ENCODE measurements around the gene HTATSF1.

HTATSF1 gene, protein sequence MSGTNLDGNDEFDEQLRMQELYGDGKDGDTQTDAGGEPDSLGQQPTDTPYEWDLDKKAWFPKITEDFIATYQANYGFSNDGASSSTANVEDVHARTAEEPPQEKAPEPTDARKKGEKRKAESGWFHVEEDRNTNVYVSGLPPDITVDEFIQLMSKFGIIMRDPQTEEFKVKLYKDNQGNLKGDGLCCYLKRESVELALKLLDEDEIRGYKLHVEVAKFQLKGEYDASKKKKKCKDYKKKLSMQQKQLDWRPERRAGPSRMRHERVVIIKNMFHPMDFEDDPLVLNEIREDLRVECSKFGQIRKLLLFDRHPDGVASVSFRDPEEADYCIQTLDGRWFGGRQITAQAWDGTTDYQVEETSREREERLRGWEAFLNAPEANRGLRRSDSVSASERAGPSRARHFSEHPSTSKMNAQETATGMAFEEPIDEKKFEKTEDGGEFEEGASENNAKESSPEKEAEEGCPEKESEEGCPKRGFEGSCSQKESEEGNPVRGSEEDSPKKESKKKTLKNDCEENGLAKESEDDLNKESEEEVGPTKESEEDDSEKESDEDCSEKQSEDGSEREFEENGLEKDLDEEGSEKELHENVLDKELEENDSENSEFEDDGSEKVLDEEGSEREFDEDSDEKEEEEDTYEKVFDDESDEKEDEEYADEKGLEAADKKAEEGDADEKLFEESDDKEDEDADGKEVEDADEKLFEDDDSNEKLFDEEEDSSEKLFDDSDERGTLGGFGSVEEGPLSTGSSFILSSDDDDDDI

DNA sequence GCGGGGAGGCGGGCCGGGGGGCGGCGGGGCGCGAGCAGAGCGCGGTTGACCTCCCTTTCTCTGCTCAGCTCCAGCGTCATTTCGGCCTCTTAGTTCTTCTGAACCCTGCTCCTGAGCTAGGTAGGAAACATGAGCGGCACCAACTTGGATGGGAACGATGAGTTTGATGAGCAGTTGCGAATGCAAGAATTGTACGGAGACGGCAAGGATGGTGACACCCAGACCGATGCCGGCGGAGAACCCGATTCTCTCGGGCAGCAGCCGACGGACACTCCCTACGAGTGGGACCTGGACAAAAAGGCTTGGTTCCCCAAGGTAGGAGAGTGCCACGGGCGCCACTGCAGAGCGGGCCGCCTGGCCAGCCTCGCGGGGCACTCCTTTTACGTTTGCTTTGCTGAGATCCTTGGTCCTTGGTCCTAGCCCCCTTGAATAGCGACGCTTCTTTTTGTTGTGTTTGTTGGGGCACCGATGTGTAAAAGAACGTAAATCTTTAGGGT, at the start of gene HTATSF1:
HTATSF1 (plus strand) TSS at position 37 of the 497 bp plus-strand sequence; CDS start at position 130, 93 bp downstream.
- no peak for DNase-seq

DNA sequence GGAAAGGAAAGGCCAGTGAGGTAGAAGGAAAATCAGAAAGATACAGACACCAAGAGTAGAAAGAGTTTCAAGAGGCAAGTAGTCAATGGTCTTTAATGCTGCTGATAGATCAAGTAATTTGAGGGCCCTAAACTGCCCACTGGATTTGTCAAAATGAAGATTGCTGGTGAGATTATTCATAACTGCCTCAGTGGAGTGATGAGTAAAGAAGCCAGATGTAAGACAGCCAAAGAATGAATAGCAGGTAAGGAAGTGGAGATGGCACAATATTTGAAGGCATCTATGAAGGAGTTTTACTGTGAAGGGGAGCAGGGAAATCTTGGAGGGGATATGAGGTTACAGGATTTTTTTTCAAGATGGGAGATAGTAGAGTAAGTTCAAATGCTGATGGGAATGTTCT, 49.4 kb upstream of the HTATSF1 start:
- DNase-seq = no peak

DNA sequence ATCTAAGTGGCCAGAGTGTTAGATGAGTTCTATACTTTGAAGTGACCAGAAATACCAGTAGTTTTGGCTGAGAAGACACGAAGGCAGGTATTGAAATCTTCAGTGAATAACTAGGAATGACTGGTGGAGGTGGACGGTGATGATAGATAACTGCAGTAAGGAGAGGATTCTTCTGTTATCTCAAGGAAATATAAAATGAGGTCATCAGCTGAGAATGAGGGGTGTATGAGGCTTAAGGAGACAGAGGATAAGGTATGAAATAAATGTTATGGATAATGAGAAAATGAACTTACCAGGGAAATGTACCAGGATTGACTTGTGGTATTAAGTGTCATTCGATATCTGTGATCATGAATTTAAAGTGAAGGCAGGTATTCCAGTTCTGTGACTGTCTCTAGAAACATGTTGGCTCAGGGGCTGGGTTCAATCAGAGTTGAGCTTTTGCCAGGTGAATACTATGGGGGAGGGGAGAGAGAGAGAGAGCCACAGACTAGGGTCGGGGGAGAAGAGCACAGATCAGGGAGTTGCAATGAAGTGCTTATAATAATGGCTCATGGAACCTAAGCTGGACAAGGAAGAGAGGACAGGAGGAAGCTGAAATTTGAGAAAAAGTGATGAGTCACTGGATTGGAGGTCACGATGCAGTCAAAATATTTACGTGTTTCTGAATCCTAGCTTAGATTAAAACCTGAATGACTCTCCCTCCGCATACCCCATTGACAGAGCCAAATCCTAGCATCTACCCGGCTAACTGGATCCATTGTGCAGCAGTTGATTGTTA, 47.2 kb upstream of the HTATSF1 start:
- DNase-seq = no peak

DNA sequence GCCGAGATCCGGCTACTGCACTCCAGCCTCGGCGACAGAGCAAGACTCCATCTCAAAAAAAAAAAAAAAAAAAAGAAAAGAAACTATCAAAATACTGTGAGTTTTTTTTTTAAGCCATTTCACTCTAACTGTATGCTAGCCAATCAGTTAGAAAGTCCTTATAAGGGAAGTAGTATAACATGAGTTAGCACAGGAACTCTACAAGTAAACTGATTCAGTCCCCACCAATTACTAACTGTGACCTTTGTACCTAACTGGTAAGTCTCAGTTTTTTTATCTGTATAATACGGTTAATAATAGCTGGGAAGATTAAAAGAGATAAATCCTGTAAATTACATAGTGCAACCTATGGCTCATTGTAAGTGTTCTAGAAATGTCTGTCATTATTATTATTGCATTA, 44.8 kb upstream of the HTATSF1 start:
- DNase-seq = no peak

DNA sequence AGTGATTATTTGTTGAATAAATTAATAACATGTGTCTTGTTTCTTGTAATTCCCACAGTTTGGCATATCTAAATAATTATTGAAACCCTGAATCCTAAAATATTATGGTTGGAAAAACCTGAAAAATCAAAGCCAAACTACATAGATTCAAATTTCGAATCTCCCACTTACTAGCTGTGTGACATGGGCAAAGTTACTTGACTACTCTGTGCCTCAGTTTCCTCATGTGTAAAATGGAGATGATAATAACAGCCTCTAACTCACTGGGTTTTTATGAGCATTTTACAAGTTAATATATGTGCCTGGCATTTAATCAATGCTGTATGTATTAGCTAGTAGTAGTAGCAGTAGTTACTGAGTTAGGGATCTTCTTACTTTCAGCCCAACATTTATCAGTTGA, 44.3 kb upstream of the HTATSF1 start:
- no peak for DNase-seq

DNA sequence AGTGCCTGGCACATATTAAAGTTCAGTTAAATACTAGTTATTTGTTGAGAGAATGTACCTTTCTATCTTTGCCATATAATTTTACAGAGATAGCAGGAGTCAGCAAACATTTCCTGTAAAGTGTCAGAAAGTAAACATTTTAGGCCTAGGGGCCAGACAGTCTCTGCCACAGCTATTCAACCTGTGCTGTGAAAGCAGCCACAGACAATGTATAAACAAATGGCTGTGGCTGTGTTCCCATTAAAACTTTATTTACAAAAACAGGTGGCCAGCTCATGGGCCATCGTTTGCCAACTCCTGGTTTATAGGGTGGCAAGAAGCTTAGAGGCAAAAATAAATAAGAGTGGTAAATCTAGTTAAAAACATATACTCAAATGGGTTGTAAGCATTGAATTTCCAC, 43.6 kb upstream of the HTATSF1 start:
- peak; percentile 21 for DNase-seq

DNA sequence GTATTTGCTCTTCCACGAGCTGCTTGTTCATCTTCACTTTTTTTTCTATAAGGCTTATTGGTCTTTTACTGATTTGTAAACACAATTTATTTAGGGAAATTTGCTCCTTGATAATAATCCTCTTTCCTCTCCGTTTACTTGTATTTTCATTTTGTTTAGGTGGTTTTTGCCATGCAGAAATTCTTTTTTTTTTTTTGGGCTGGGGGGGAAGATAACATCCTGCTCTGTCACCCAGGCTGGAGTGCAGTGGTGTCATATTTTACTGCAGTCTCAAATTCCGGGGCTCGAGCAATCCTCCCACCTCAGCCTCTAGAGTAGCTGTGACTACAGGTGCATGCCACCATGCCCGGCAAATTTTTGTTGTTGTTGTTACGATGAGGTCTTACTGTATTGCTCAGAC, 41.3 kb upstream of the HTATSF1 start:
- no peak for DNase-seq

DNA sequence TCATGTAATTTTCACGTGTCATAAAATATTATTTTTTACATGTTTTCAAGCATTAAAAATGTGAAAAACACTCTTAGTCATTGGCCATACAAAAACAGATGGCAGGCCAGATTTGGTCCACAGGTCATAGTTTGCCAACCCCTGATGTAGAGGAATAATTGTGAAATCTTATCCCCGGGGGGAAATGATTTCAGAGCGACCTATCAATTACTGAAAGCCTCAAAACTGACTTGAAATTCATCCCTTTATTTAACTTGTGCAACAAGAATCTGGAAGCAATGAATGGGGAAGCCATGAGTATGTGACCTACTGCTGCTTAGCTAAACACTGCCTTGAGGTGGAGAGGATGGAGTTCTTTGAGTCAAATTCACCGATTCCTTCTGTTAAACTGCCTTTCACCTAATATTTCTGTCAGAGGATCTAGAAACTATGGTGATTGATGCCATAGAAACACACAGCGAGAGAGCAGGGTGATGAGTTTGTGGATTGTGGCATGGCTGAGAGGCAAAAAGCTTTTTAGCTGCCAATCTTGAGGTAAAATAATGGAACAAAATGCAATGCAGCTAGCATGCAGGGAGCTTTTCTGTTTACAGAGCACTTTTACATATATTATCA, 40.0 kb upstream of the HTATSF1 start:
- DNase-seq = no peak

DNA sequence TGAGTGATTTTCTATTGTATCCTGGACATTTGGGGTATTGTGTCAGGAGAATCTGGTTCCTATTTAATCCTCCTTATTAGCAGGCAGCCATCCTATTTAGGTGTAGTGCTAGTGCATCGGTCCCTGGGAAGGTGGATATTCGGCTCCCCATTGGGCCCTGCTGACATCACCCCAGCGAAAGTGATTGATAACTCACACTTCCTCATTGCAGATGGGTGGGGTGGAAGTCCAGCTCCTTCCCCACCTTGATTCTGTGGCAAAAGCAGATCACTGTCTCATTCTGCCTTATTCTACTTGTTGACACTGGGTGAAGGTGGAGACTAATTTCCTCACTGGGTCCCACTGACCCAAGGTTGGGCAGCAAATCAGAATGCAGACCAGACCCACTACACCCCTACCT, 32.8 kb upstream of the HTATSF1 start:
- no peak for DNase-seq

DNA sequence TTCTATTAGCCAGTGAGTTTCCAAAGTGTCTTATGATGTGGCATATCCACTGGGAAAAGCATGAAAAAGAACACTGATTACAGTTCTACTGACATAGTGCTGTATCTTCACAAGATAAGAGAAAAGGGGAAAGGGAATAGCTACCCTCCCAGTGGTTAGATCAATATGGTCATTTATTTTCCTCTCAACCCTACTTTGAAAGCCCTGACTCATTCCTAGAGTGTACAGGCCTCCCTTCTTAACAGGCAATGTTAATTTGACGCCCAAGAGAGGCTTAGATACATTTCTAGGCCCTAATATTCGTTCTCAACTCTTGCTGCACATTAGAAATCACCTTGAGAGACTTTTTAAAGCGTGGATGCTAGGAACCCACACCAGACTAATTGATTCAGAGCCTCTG, 30.1 kb upstream of the HTATSF1 start:
- DNase-seq = no peak

DNA sequence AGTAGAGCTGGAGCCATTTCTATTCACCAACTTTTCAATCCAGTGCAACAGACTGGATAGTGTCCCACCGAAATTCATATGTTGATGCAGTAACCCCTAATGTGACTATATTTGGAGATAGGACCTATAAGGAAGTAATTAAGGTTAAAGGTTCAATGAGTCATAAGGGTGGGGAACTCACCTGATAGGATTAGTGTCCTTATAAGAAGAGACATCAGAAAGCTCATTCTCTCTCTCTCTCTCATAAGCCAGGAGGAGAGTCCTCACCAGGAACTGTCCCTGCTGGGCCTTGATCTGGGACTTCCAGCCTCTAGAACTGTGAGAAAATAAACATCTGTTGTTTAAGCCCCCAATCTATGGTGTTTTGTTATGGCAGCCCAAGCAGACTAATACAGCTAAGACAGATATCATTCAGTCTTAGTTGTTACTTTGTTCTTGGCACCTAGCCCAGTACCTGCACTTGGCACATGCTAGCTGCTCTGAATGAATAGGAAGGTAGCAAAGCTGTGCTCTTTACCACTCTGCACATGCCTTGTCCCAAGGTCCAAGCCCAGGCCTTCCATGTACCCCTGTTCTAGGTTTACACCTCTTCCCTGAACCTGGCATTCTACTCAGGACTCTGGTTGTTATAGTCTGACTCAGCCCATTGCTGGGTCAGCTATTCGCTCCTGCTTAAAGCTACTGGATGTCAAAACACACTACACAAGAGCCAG, 28.8 kb upstream of the HTATSF1 start:
- DNase-seq = no peak

DNA sequence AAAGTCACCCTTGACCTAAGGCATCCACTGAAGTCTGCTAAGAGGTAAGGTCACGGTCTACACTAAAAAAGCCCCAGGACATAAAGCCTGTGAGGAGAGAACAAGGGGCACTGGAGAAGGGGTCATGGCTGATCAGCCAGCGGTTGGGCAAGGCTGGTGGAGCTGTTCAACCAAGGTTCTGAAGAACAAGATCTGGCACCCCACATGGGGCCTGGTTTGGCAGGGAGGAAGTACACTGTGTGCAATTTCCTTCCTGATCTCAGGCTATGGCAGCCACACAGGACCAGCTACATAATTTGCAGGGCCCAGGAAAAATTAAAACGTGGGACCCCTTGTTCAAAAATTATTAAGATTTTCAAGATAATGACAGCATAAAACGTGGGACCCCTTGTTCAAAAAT, 23.7 kb upstream of the HTATSF1 start:
- DNase-seq = no peak

DNA sequence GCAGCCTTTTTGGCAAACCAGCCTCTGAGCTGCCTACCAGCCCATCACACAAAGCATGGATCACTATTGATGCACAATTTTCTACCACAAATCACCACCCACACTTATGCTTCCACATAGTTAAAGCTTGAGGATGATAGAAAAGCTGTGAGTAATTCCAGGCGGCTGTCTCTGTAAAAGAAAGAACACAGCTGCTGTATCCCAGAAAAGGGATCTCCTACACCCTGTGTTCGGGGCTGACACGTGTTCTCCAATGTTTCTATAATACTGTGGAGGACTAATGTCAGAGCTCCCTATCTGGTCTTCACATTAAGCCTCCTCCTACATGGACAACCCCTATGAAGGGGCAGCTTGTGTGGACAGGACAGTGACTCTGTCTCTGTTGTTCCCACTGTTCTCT, 22.2 kb upstream of the HTATSF1 start:
- no peak for DNase-seq

DNA sequence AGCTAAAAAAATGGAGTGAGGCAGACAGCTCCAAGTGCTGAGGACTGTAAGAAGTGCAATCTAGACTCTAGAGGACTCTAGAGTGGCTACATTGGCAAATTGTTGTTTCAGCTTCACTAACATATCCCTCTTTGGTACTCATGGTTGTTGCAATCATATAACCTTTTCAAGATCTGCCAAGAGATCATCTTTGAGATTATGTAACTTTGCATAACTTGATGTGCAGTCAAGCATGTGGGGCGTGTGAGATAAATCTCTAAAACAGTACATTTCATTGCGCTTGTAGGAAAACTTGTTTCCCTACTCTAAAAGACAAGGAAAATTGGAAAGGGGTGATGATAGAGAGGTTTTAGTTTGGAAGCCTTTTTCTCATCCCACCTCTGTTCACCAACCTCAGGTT, 20.9 kb upstream of the HTATSF1 start:
- DNase-seq = no peak

DNA sequence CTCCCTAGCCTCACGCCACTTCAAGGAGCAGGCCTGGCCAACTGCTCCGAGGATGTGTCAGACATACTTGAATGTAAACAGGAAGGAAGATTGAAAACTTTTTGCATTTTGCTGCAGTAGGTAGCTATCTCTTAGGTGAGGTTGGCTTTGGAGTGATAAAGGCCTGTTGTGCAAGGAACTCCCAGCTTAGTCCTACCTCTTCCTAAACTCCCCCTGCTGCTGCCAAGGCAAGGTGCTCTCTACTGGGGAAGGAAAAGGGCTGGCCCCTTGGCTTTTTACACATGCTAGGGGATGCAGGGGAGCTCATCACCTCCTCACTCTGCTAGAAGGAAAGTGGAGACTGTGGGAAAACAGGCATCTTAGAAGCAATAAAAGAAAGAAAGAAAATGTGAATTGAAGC, 20.4 kb upstream of the HTATSF1 start:
- DNase-seq = no peak

DNA sequence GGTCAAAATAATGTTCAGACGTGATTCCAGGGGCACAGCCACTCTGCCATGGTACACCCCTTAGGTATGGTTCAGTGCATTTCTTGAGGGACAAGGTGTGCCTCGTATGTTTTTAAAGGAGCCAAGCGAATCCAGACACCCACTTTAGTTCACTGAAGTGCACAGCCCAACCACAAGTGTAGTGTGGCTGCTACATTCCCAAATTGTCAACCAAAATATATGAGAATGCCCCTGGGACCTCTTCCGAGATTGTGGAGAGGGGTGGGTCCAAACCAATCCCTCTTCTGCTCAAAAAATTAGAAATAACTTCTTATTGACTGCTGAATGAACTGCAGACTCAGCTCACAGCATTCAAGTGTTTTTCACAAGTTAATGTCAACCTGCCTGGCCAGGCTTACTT, 17.0 kb upstream of the HTATSF1 start:
- no peak for DNase-seq

DNA sequence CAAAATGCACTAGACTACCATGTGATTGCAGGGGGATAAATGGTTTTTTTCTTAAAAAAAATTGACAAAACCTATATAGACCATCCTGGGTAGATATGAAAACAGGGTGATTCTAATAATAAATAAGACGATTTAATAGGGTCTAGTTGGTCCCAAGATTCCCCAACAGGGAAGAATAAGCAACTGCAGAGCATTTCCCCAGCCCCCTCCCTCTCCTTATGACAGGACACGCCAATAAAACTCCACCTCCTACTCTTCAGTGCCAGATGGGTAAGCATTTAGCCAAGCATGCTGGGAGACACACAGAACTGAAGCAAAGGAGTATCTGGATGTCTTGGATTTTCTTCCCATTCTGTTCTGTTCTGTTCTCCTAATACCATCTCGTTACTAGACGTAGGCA, 9.7 kb upstream of the HTATSF1 start, which contains the start of gene BRS3:
BRS3 (plus strand) TSS at position 301 of the 400 bp plus-strand sequence. CDS start 168 bp downstream, outside the sequence.
- no peak for DNase-seq

DNA sequence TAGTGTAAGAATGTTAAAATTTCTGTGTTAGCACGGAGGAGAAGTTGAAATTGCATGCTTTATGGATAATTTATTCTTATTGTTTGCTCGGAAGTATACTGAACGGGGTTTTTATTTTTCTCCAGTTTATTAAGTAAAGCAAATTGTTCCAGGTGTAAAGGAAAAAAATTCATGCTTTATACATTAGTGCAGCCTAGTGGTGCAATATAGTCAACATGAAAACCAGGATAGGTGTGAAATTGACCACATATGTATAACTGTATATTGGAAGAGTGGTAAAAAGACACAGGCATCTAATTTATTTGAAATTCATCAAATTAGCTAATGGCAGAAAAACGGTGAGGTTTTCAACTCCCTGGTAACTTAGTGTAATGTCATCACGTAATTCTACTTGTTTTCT, 8.7 kb upstream of the HTATSF1 start:
- DNase-seq = no peak

DNA sequence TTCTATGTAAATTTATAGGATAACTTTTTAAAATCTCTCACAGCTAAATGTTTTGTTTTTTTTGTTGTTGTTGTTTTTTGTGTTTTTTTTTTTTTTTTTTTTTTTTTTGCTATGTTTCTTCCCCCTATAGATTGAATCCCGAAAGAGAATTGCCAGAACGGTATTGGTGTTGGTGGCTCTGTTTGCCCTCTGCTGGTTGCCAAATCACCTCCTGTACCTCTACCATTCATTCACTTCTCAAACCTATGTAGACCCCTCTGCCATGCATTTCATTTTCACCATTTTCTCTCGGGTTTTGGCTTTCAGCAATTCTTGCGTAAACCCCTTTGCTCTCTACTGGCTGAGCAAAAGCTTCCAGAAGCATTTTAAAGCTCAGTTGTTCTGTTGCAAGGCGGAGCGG, 5.6 kb upstream of the HTATSF1 start:
- DNase-seq = no peak

DNA sequence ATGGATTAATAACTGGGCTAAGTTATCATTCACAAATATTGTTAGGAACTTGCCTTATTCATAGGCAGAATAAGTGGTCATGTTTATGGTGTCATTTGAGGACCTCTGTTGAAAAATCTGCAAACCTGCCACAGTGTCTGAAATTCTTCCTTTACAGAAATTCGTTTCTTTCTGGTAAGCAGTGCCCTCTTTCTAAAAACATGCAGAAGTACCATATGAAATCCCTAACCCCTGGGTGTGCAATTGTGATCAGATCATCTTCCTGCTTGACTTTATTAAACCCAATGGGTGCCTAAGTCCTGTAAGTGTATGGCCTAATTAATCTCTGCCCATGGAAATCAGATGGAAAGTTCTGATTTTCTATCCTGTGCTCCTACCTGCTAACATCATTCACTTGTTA, 4.4 kb upstream of the HTATSF1 start:
- DNase-seq = no peak

DNA sequence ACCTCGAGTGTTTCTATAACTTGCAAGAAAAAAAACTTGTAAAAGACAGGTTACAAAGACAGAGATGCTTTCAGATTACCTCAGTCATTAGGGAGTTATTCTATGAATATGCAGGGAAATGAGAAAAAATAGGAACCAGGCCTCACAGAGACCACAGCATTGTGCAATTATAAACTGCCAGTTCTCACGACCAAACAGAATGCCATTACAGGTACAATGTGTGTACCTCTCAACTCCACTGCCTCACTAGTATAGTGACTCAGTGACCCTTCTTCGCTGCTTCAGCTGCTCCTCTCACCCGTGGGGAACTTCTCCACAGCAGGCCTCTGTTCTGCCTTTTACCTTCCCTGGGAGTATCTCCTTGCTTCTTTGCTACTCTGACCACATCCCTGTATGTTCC, 2.3 kb upstream of the HTATSF1 start:
- no peak for DNase-seq

DNA sequence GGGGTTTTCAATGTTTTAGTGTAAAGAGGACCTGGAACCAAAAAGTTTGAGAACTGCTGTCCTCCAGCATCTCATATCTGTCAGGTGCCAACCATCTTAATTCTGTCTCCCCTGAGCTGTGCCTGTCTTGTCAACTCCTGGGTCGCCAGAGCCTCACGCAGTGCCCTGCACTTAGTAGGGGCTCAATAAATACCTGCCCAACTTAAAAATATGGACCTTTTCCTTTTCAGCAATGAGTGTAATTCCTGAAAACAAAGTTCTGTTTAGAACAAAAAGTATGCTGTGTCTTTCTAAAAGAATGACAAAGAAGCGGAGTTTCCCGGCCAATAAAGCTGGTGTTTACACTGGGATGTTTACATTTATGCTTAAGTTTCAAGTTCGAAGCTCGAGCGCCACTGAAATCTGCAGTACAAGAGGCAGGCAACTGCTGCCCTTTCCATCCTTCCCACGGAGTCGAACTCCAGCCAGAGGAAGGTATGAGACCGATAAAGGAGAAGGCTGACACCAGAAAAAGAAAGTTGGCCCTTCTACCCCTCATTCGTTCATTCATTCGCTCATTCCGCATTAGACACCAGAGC, 1.1 kb upstream of the HTATSF1 start:
- DNase-seq = no peak
